K562 (cell line): ENCODE results near the gene NANS. TPM values are rescaled to one million over a fixed set of nuclear protein-coding genes. Genes with fewer than 3 reads are reported as not detected.

ENCODE experiments used
- CBX3 ChIP-seq, 2 experiments: IDR thresholded peaks; 1 replicate in 1 of 2; 2 replicates in 1 of 2; pipeline ENCODE4 v1.6.1; 2012; ENCODE audit warnings: inconsistent platforms in 2 of 2, low read length in 2 of 2, borderline replicate concordance in 1 of 2, control low read depth in 1 of 2
- FOXK2 ChIP-seq, 2 experiments: fragments of 450-650 bp; IDR thresholded peaks in 1 of 2; conservative IDR thresholded peaks in 1 of 2; 2 replicates each; pipeline ENCODE4 v1.6.1; 2016; ENCODE audit warnings: low read depth in 2 of 2, mild to moderate bottlenecking in 1 of 2
- JUND ChIP-seq, 2 experiments: IDR thresholded peaks; 2 replicates in 1 of 2; 3 replicates in 1 of 2; pipeline ENCODE4 v1.6.1; 2011; ENCODE audit warnings: borderline replicate concordance in 2 of 2, low read depth in 2 of 2, low read length in 2 of 2, improper control_type of control experiment in 1 of 2, missing biosample characterization in 1 of 2, missing genetic modification characterization in 1 of 2, missing genetic modification reagents in 1 of 2
- SMAD1 ChIP-seq: fragments of 150-350 bp; IDR thresholded peaks from 2 replicates; pipeline ENCODE4 v1.6.1; 2014; ENCODE audit warnings: low read length, low read depth; ENCODE audit not compliant: partially characterized antibody
- ZBTB26 ChIP-seq: fragments of 450-650 bp; formaldehyde crosslinking; IDR thresholded peaks from 2 replicates; pipeline ENCODE4 v1.4.0; 2022; ENCODE audit warnings: missing genetic modification characterization
- ZNF507 ChIP-seq: conservative IDR thresholded peaks from 2 replicates; pipeline ENCODE4 v1.6.1; 2017; ENCODE audit warnings: missing genetic modification characterization, missing compliant biosample characterization
- polyA plus RNA-seq, 8 experiments: library from polyadenylated mRNA; depleted of rRNA in 4 of 8; stranded (reverse) in 5 of 8; unstranded in 3 of 8; fragments of >200 nt; fragmentation: Nextera tagmentation in 2 of 8; fragmentation: Illumina TruSeq in 1 of 8; extraction: Ambion mirVana in 2 of 8; extraction: Trizol in 1 of 8; gene quantifications; 2 replicates each; pipeline versions ENCODE4 v1.2.1 to v1.2.3, GENCODE V29; 2011 to 2014; ENCODE audit warnings: inconsistent platforms in 1 of 8, missing spikeins in 1 of 8
- total RNA-seq, 7 experiments: library from RNA; depleted of rRNA in 6 of 7; stranded (reverse); fragments of >200 nt in 6 of 7; fragmentation: Illumina TruSeq in 2 of 7; extraction: Trizol in 2 of 7; gene quantifications; 2 replicates each; pipeline versions ENCODE4 v1.2.1 to v1.2.3, GENCODE V29; 2011 to 2021; ENCODE audit warnings: low replicate concordance in 1 of 7
- TF ChIP-seq, protein P1 (sequence below): fragments of 200-800 bp; sonication (Bioruptor generic); IDR thresholded peaks from 2 replicates; pipeline ENCODE4 v1.6.1; 2017; ENCODE audit warnings: missing genetic modification characterization, missing compliant biosample characterization
- TF ChIP-seq, protein P2 (sequence below): sonication (generic); formaldehyde crosslinking; IDR thresholded peaks from 2 replicates; pipeline ENCODE4 v1.8.0; 2022; ENCODE audit warnings: mild to moderate bottlenecking, missing genetic modification reagents
- TF ChIP-seq, protein P3 (sequence below): sonication (generic); formaldehyde crosslinking; IDR thresholded peaks from 2 replicates; pipeline ENCODE4 v1.8.0; 2023; ENCODE audit warnings: mild to moderate bottlenecking, missing genetic modification reagents
- TF ChIP-seq, protein P4 (sequence below): fragments of 450-650 bp; formaldehyde crosslinking; IDR thresholded peaks from 2 replicates; pipeline ENCODE4 v1.4.0; 2022; ENCODE audit warnings: mild to moderate bottlenecking, moderate library complexity

Gene NANS
- total and polyA plus RNA-seq, 9 of the 15 experiments (the other 6 are each of a cell fraction or from before 2014, with no cell fraction given) = 37.1 to 181 (median 137) TPM

- TF ChIP-seq ZBTB26 (CRISPR knock-in tag) (no peak), CBX3 (IDR thresholded peaks at IDR 0.05; ENCODE audit: borderline replicate concordance in 1 of 2, low read length in 2 of 2) (peak in 1 of 2 experiments; percentile 92; a peak in 2 of 3 replicates), JUND (IDR thresholded peaks at IDR 0.05; ENCODE audit: borderline replicate concordance, low read depth, low read length) (peak; percentile 53; the same call in 1 of the 2 replicates), JUND (tag; IDR thresholded peaks at IDR 0.05; ENCODE audit: borderline replicate concordance, low read depth, low read length) (peak; percentile 54; the same call in 2 of the 3 replicates), FOXK2 (conservative IDR thresholded peaks at IDR 0.05 in 1 of 2, IDR thresholded peaks at IDR 0.05 in 1 of 2; ENCODE audit: low read depth in 2 of 2) (peak; percentile 69 to 75), SMAD1 (peak; percentile 71), ZNF507 (tag) (no peak)
- TF ChIP-seq, protein P1, sequence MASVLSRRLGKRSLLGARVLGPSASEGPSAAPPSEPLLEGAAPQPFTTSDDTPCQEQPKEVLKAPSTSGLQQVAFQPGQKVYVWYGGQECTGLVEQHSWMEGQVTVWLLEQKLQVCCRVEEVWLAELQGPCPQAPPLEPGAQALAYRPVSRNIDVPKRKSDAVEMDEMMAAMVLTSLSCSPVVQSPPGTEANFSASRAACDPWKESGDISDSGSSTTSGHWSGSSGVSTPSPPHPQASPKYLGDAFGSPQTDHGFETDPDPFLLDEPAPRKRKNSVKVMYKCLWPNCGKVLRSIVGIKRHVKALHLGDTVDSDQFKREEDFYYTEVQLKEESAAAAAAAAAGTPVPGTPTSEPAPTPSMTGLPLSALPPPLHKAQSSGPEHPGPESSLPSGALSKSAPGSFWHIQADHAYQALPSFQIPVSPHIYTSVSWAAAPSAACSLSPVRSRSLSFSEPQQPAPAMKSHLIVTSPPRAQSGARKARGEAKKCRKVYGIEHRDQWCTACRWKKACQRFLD (CRISPR knock-in tag) = peak; percentile 89
- TF ChIP-seq, protein P2, sequence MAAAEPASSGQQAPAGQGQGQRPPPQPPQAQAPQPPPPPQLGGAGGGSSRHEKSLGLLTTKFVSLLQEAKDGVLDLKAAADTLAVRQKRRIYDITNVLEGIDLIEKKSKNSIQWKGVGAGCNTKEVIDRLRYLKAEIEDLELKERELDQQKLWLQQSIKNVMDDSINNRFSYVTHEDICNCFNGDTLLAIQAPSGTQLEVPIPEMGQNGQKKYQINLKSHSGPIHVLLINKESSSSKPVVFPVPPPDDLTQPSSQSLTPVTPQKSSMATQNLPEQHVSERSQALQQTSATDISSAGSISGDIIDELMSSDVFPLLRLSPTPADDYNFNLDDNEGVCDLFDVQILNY = no peak
- TF ChIP-seq, protein P3, sequence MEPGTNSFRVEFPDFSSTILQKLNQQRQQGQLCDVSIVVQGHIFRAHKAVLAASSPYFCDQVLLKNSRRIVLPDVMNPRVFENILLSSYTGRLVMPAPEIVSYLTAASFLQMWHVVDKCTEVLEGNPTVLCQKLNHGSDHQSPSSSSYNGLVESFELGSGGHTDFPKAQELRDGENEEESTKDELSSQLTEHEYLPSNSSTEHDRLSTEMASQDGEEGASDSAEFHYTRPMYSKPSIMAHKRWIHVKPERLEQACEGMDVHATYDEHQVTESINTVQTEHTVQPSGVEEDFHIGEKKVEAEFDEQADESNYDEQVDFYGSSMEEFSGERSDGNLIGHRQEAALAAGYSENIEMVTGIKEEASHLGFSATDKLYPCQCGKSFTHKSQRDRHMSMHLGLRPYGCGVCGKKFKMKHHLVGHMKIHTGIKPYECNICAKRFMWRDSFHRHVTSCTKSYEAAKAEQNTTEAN (CRISPR knock-in tag) = 0 out of 2 replicates have a peak, but pooled peaks have one; percentile 23
- TF ChIP-seq, protein P4, sequence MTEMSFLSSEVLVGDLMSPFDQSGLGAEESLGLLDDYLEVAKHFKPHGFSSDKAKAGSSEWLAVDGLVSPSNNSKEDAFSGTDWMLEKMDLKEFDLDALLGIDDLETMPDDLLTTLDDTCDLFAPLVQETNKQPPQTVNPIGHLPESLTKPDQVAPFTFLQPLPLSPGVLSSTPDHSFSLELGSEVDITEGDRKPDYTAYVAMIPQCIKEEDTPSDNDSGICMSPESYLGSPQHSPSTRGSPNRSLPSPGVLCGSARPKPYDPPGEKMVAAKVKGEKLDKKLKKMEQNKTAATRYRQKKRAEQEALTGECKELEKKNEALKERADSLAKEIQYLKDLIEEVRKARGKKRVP (CRISPR knock-in tag) = no peak
These were observed 11.0 kb upstream of the NANS start (continued) for GRCh38 chr9:98045234-98046179.
